Left renal pelvis (tissue), 4 donors: Measurements from ENCODE around the gene MAMSTR. TPM values are rescaled to one million over a fixed set of nuclear protein-coding genes. Genes with fewer than 3 reads are reported as not detected.
A peak's percentile ranks its signal among the peaks of the same experiment; 100 is the strongest.
"Not testable (repeated sequence)": the region's sequence is repeated elsewhere in the genome, so short reads cannot be mapped to it uniquely, and the experiment has no call there.

Experiments
- DNase-seq, 4 donors: peaks; one replicate each; pipeline ENCODE4 v3.0.0-alpha.2; 2013; ENCODE audit warnings: low read depth in 4 of 4, low spot score in 3 of 4
- polyA plus RNA-seq, 4 donors: library from polyadenylated mRNA; unstranded; fragments of 120-200 nt; gene quantifications; one replicate each; pipeline ENCODE4 v1.2.1, GENCODE V29; 2013; ENCODE audit not compliant: insufficient read length in 4 of 4

The MAMSTR gene
- polyA plus RNA-seq, 4 donors: 4.5 to 13.3 (median 8.5) TPM

GRCh38 chr19:48693629-48694028 lies 25.9 kb downstream of the MAMSTR start:
- DNase-seq: not testable (repeated sequence)

- no peak for DNase-seq
Measured at GRCh38 chr19:48689449-48689848, 30.1 kb downstream of the MAMSTR start.

GRCh38 chr19:48687776-48688175 lies 31.7 kb downstream of the MAMSTR start:
- DNase-seq: no peak

GRCh38 chr19:48686637-48687036 lies 32.9 kb downstream of the MAMSTR start:
- not testable (repeated sequence) for DNase-seq

GRCh38 chr19:48686088-48686487 lies 33.4 kb downstream of the MAMSTR start:
- no peak for DNase-seq

DNA sequence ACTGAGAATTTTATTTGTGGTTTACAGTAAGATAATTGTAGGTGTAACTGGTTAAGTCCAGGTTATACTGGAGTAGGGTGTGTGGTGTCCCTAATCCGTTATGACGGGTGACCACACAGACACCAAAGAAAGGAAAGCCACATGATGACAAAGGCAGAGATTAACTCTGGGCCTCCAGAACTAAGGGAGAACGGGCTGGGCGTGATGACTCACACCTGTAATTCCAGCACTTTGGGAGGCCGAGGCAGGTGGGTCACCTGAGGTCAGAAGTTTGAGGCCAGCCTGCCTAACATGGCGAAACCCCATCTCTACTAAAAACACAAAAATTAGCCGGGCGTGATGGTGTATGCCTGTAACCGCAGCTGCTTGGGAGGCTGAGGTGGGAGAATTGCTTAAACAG lies 33.9 kb downstream of the MAMSTR start:
- no peak for DNase-seq

DNA sequence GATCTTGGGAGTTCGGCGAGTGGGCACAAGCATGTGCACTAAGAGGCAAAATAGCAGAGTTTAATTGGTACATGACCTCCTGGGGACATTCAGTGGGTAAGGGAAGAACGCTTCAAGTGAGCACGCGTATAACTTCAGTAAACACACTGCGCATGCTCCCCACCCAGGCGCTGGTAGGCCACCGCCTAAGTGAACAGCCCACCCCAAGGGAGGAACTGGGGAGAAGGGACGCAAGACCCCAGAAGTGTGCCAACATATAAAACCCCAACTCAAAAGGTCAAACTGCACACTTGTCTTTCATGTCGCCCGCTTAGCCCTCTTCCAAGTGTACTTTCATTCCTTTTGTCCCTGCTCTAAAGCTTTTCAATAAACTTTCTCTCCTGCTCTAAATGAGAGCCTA lies 36.2 kb downstream of the MAMSTR start:
- no peak for DNase-seq

- DNase-seq: no peak
Measured at GRCh38 chr19:48681127-48681470, 38.4 kb downstream of the MAMSTR start.

DNA sequence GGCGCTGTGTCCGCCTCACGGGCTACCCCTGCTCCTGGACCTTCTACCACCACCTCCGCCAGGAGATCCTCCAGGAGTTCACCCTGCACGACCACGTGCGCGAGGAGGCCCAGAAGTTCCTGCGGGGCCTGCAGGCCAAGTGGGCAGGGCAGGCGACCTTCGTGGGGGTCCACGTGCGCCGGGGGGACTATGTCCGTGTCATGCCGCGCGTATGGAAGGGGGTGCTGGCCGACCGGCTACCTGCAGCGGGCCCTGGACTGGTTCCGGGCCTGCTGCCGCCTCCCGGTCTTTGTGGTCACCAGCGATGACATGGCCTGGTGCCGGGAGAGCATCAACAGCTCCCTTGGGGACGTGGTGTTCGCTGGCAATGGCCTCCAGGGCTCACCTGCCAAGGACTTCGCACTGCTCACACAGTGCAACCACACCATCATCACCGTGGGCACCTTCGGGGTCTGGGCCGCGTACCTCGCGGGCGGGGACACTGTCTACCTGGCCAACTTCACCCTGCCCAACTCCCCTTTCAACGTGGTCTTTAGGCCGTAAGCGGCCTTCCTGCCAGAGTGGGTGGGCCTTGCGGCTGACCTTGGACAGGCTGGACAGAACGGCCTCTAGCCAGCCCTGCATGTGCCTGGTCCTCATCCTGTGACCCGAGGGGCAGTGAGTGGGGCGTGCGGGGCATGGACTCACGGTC lies 38.9 kb downstream of the MAMSTR start:
- no peak for DNase-seq

DNA sequence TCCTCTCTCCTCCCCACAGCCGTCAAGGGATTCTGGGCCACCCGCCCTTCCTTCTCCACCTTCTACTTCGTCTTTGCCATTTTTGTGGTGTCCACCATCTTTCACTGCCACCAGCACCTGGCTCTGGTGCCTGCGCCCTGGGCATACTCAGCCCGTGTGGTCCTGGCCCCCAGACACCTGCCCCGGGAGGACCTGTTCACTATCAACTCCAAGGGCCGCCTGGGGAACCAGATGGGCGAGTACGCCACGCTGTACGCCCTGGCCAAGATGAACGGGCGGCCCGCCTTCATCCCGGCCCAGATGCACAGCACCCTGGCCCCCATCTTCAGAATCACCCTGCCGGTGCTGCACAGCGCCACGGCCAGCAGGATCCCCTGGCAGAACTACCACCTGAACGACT lies 39.5 kb downstream of the MAMSTR start:
- not testable (repeated sequence) for DNase-seq

GRCh38 chr19:48678201-48678600 lies 41.3 kb downstream of the MAMSTR start:
- DNase-seq: no peak

DNA sequence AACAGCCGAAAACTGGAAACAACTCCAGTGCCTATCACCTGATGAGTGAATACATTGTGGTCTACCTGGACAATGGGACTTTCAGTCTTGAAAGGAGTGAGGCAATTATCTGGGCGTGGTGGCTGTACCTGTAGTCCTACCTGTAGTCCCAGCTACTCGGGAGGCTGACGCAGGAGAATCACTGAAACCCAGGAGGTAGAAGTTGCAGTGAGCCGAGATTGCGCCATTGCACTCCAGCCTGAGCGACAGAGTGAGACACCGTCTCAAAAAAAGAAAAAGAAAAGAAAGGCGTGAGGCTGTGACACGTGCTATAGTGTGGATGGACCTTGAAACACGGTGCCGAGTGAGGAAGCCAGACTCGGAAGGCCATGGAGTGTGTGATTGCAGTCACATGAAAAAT lies 42.6 kb downstream of the MAMSTR start:
- no peak for DNase-seq

GRCh38 chr19:48676487-48676886 lies 43.0 kb downstream of the MAMSTR start:
- DNase-seq: no peak

GRCh38 chr19:48674921-48675824 lies 44.4 kb downstream of the MAMSTR start:
- peak; percentile 64 to 74 (median 66) for DNase-seq

DNA sequence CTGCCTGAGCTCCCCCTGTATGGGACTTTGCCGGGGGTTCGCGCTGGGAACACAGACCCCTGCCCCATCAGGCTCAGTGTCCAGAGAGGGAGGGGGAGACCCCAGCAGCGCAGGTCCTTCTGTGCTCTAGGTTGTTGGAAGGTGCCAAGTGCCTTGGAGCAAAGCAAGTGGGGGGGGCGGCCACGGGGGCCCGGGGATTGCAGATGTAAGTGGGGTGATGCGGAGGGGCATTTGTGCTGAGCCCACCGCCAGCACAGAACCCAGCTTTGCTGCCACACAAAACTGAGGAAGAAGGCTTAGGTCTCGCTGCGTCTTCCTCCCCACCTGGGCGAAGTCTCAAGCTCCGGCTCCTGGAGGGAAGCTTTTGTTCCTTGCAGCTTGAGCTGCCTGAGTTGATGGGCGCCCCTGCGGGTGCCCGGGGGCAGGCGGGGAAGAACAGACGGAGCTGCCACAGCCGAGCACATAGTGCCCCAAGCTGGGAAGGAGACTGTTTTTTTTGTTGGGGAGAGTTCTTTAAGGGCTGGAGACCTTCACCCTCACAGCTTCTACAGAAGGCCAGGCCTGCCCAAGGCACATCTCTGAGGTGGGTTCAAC lies 45.2 kb downstream of the MAMSTR start:
- no peak for DNase-seq

DNA sequence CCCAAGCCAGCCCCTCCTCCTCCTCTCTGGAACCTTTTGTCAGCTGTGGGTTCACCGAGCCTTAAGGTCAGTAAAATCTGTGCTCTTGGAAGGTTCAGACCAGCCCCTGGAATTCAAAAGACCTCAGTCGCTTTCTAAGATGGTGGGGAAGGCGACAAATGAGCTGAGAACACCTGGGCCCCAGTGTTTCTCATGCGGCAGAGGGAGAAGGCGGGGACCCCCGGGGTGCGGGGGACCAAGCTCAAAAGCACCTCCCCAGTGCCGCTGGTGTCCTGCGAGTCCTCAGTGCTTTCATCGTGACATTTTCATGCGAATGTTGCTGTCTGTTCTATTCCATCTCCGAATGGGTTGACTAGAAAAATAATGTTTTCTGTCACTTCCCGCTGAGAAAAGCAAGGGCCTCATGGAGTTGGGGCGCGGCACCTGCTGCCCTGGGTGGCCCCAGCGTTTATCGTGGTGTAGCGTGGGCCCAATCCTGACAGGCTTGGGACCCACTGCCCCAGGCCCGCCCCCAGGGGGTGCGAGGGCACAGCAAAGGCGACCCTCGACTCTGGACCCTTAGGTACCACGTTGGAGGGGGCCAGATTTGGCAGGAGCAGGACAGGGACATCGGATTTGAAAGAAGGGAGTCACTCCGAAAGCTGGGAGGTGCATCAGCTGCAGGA lies 46.0 kb downstream of the MAMSTR start:
- DNase-seq: no peak

- no peak for DNase-seq
Measured at GRCh38 chr19:48672994-48673393, 46.5 kb downstream of the MAMSTR start, which contains the start of gene NTN5. Gene NTN5 (minus strand): TSS chr19:48673017. CDS start chr19:48670986, 2,031 bp downstream.

GRCh38 chr19:48671446-48671995 lies 48.0 kb downstream of the MAMSTR start:
- DNase-seq: no peak

- no peak for DNase-seq
Measured at GRCh38 chr19:48670699-48671445, 48.7 kb downstream of the MAMSTR start.
